Neuronal stem cell (in vitro differentiated cells): ENCODE data around the gene MLKL.

ENCODE experiments used
- DNase-seq: peaks from one replicate; pipeline ENCODE4 v3.0.0-alpha.2; 2013; ENCODE audit warnings: low spot score
- H2AFZ ChIP-seq: one replicate; pipeline ENCODE4 v1.6.1; 2013; ENCODE audit warnings: mild to moderate bottlenecking, low read length, inconsistent platforms
- H2AK5ac ChIP-seq: 2 replicates; pipeline ENCODE4 v1.6.1; 2013; ENCODE audit warnings: low read depth, mild to moderate bottlenecking, inconsistent platforms, low read length, moderate library complexity, mixed read lengths
- H2BK120ac ChIP-seq: 2 replicates; pipeline ENCODE4 v1.6.1; 2013; ENCODE audit warnings: low read depth, mild to moderate bottlenecking, inconsistent platforms, low read length, moderate library complexity, mixed read lengths
- H2BK12ac ChIP-seq: one replicate; pipeline ENCODE4 v1.6.1; 2013; ENCODE audit warnings: low read length, inconsistent platforms
- H2BK15ac ChIP-seq: 2 replicates; pipeline ENCODE4 v1.6.1; 2013; ENCODE audit warnings: mild to moderate bottlenecking, low read length, inconsistent platforms, mixed read lengths
- H2BK5ac ChIP-seq: one replicate; pipeline ENCODE4 v1.6.1; 2013; ENCODE audit warnings: inconsistent platforms, mild to moderate bottlenecking, low read length, moderate library complexity
- H3K14ac ChIP-seq: one replicate; pipeline ENCODE4 v1.6.1; 2013; ENCODE audit warnings: low read length, inconsistent platforms
- H3K18ac ChIP-seq: 2 replicates; pipeline ENCODE4 v1.6.1; 2013; ENCODE audit warnings: low read length, inconsistent platforms
- H3K23ac ChIP-seq: 2 replicates; pipeline ENCODE4 v1.6.1; 2013; ENCODE audit warnings: low read depth, mild to moderate bottlenecking, mixed read lengths, low read length, inconsistent platforms; ENCODE audit not compliant: poor library complexity
- H3K27ac ChIP-seq: replicated peaks from 3 replicates; pipeline ENCODE4 v1.5.1; 2013; ENCODE audit warnings: low read length, inconsistent platforms
- H3K27me3 ChIP-seq, 3 experiments: 2 replicates each; pipeline ENCODE4 v1.6.1; 2013; ENCODE audit warnings: low read length in 3 of 3, mild to moderate bottlenecking in 2 of 3, inconsistent platforms in 1 of 3, low read depth in 1 of 3, mixed read lengths in 1 of 3, moderate library complexity in 1 of 3; ENCODE audit not compliant: control insufficient read depth in 3 of 3, insufficient read depth in 3 of 3
- H3K36me3 ChIP-seq, 2 donors: replicated peaks in 1 of 2; 2 replicates each; pipeline ENCODE4 v1.6.1; 2013; ENCODE audit warnings: low read length in 2 of 2; ENCODE audit not compliant: control insufficient read depth in 2 of 2, insufficient read depth in 2 of 2
- H3K4ac ChIP-seq: 2 replicates; pipeline ENCODE4 v1.6.1; 2013; ENCODE audit warnings: inconsistent platforms, mild to moderate bottlenecking, low read length, moderate library complexity
- H3K4me1 ChIP-seq, 2 donors: 1 replicate in 1 of 2; 2 replicates in 1 of 2; pipeline ENCODE4 v1.6.1; 2013; ENCODE audit warnings: low read length in 2 of 2, low read depth in 1 of 2; ENCODE audit not compliant: control insufficient read depth in 2 of 2, insufficient read depth in 1 of 2
- H3K4me2 ChIP-seq: one replicate; pipeline ENCODE4 v1.6.1; 2013; ENCODE audit warnings: mild to moderate bottlenecking, low read length, inconsistent platforms; ENCODE audit not compliant: insufficient read depth, poor library complexity, severe bottlenecking
- H3K4me3 ChIP-seq, 2 donors: 2 replicates each; pipeline ENCODE4 v1.5.1; 2013; ENCODE audit warnings: low read length in 2 of 2, mild to moderate bottlenecking in 2 of 2, inconsistent platforms in 1 of 2, moderate library complexity in 1 of 2
- H3K79me1 ChIP-seq: one replicate; pipeline ENCODE4 v1.6.1; 2013; ENCODE audit warnings: low read depth, mild to moderate bottlenecking, inconsistent platforms, low read length, moderate library complexity
- H3K9ac ChIP-seq: one replicate; pipeline ENCODE4 v1.6.1; 2013; ENCODE audit warnings: mild to moderate bottlenecking, low read depth, low read length, inconsistent platforms; ENCODE audit not compliant: poor library complexity
- H3K9me3 ChIP-seq, 2 donors: replicated peaks in 1 of 2; 2 replicates each; pipeline versions ENCODE3 to v1.6.1; 2013; ENCODE audit warnings: low read length in 2 of 2, mild to moderate bottlenecking in 2 of 2, inconsistent platforms in 1 of 2, low read depth in 1 of 2, mixed read lengths in 1 of 2, moderate library complexity in 1 of 2; ENCODE audit not compliant: control insufficient read depth in 2 of 2, insufficient read depth in 1 of 2
- H4K8ac ChIP-seq: one replicate; pipeline ENCODE4 v1.6.1; 2013; ENCODE audit warnings: low read depth, mild to moderate bottlenecking, inconsistent platforms, low read length, moderate library complexity
- H4K91ac ChIP-seq: one replicate; pipeline ENCODE4 v1.6.1; 2013; ENCODE audit warnings: low read length, low read depth, mild to moderate bottlenecking, inconsistent platforms; ENCODE audit not compliant: poor library complexity
- WGBS, 2 donors: extraction: QIAGEN DNeasy Blood & Tissue Kit; methylation state at CpG; one replicate each; pipeline ENCODE4 v1.1.7; 2013; ENCODE audit warnings: missing lambda C conversion rate in 2 of 2, mixed read lengths in 1 of 2; ENCODE audit not compliant: insufficient read length in 2 of 2, insufficient replicate concordance in 1 of 2; ENCODE audit errors: extremely low coverage in 2 of 2; 5-methylcytosine and 5-hydroxymethylcytosine counted together

Gene MLKL

DNA sequence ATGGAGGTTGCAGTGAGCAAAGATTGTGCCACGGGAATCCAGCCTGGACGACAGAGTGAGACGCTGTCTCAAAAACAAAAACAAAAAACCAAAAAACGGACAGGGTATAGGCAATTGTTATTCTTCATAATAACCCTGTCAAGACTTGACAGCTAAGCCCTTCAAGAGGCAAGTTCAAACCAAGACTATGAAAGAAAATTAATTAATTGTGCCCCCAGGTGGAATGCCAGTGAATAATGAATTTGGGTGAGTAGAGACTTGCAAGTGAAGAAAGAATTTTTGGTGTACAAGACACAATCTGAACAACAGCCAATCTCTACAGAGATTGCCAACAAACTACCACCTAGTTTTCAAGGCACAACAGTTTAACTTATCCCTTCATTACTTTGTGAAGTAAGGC is 40.3 kb downstream of the MLKL start:
- Histone ChIP-seq H3K4me2 (no peak overlapping the region), H2AFZ (no peak overlapping the region), H3K4me3 (no peak overlapping the region), H4K91ac (no peak overlapping the region), H3K9me3 (no peaks in the 10 kb centered on the region), H3K27me3 (no peaks in the 10 kb centered on the region), H3K23ac (no peak overlapping the region), H2BK12ac (no peak overlapping the region), H3K14ac (no peak overlapping the region), H4K8ac (no peak overlapping the region), H2BK5ac (no peak overlapping the region), H3K9ac (no peak overlapping the region), H2BK15ac (no peak overlapping the region), H3K79me1 (peaks cover 9% of the 10 kb centered on the region), H3K4me1 (peaks cover 0 to 3% of the 10 kb centered on the region in 2 donors), H2BK120ac (no peak overlapping the region), H3K4ac (no peak overlapping the region), H3K18ac (no peak overlapping the region), H2AK5ac (no peak overlapping the region), H3K36me3 (peaks cover 44 to 98% of the 10 kb centered on the region in 2 donors), H3K27ac (no peak overlapping the region)
- no peak for DNase-seq
- no CpG with 5 or more reads among the region's 4 CpGs for WGBS, 2 donors

DNA sequence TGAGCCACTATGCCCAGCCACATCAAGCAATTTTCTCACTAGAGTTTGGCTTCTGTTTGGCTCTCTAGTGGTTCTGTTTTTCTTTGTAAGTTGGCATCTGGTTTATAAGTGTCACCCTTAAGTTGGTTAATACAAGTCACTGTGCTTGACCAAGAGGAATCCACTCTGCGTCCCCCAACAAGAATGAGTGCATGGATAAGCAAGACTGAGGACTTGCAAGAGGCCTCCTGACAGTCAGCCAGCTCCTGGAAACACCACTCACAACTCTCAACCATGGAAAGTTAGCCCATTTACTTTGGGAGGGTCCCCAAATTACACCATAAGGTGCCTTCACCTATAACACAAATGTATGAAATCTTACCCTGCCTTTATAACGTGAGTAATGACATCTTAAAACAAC is 41.6 kb downstream of the MLKL start:
- Histone ChIP-seq H3K4me3 (no peak overlapping the region), H3K27me3 (no peaks in the 10 kb centered on the region)

DNA sequence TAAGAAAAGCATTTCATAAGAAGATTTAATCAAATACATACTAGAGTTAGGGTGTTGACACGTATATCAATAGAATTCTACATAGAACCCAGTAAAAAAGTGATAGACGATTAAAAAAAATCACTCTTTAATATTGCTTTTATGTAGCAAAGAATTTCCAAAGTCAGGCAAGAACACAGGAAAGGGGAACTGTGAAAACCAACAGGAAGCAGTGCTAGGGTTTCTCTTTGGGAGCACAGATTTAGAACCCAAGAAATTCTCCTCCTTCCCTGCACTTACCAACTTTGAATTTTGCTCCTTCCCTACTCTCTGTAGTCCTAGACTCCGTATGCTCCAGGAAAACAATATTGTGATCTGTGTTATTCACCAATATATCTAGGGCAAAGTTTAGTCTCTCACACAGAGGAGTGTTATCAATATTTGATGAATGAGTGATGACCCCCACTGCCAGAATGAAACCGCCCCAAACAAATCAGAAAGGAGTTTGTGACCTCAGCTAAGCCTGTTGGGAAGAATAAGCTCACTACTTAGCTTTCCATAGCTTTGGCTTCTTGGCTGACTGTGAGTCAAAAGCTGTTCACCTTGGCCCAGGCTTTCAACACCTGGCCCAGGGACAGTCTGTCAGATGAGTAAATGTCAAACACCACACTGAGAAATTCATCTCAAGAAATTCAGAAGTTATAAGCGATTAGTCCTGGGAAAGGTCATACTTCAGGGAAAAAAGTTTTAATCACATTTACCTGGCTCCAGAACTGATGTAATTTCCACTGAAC is 42.6 kb downstream of the MLKL start:
- Histone ChIP-seq H3K18ac (no peak overlapping the region), H2BK12ac (no peak overlapping the region), H3K36me3 (peaks cover 31 to 96% of the 10 kb centered on the region in 2 donors), H3K23ac (no peak overlapping the region), H3K4me3 (no peak overlapping the region), H3K4me1 (no peaks in the 10 kb centered on the region), H3K4me2 (no peak overlapping the region), H3K27me3 (no peaks in the 10 kb centered on the region), H2AFZ (no peak overlapping the region), H3K27ac (no peak overlapping the region), H3K14ac (no peak overlapping the region), H4K91ac (no peak overlapping the region), H4K8ac (no peak overlapping the region), H2BK5ac (no peak overlapping the region), H2BK120ac (no peak overlapping the region), H2AK5ac (no peak overlapping the region), H3K9ac (no peak overlapping the region), H3K4ac (no peak overlapping the region), H2BK15ac (no peak overlapping the region), H3K79me1 (peaks cover 4% of the 10 kb centered on the region), H3K9me3 (no peaks in the 10 kb centered on the region)
- no peak for DNase-seq
- WGBS, 2 donors: no CpG with 5 or more reads among the region's 5 CpGs

More for the DNA sequence above, 41.6 kb downstream of the MLKL start:
- Histone ChIP-seq H2BK5ac (no peak overlapping the region), H3K23ac (no peak overlapping the region), H3K14ac (no peak overlapping the region), H3K9me3 (no peaks in the 10 kb centered on the region), H3K4ac (no peak overlapping the region), H3K4me1 (no peaks in the 10 kb centered on the region), H3K79me1 (peaks cover 4% of the 10 kb centered on the region), H2BK12ac (no peak overlapping the region), H3K27ac (no peak overlapping the region), H3K4me2 (no peak overlapping the region), H3K9ac (no peak overlapping the region), H2BK120ac (no peak overlapping the region), H2AFZ (no peak overlapping the region), H2BK15ac (no peak overlapping the region), H3K18ac (no peak overlapping the region), H2AK5ac (no peak overlapping the region), H3K36me3 (peaks cover 37 to 96% of the 10 kb centered on the region in 2 donors), H4K91ac (no peak overlapping the region), H4K8ac (no peak overlapping the region)
- DNase-seq: no peak
- whole genome bisulfite sequencing, 2 donors: no CpG with 5 or more reads among the region's 2 CpGs

DNA sequence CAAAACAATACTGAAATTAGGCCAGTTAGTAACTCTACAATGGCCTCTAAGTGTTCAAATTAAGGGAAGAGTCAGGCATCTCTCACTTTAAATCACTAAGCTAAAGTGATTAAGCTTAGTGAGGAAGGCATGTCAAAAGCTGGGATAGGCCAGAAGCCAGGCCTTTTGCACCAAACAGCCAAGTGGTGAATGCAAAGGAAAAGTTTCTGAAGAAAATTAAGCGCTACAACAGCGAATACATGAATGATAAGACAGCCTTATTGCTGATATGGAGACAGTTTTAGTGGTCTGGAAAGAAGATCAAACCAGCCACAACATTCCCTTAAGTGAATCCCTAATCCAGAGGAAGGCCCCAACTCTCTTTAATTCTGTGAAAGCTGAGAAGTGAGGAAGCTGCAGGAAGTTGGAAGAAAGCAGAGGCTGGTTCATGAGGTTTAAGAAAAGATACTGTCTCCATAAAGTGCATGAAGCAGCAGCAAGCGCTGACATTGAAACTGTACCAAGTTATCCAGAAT is 46.1 kb downstream of the MLKL start:
- Histone ChIP-seq H3K9me3 (no peaks in the 10 kb centered on the region), H3K36me3 (peaks cover 23 to 97% of the 10 kb centered on the region in 2 donors), H3K4me2 (no peak overlapping the region), H2BK12ac (no peak overlapping the region), H2BK5ac (no peak overlapping the region), H3K4me1 (no peaks in the 10 kb centered on the region), H3K79me1 (peaks cover 3% of the 10 kb centered on the region), H3K4me3 (no peak overlapping the region), H4K91ac (no peak overlapping the region), H4K8ac (no peak overlapping the region), H2BK120ac (no peak overlapping the region), H3K4ac (no peak overlapping the region), H3K27me3 (no peaks in the 10 kb centered on the region), H2AFZ (no peak overlapping the region), H3K27ac (no peak overlapping the region), H2BK15ac (no peak overlapping the region), H2AK5ac (no peak overlapping the region), H3K9ac (no peak overlapping the region), H3K14ac (no peak overlapping the region), H3K23ac (no peak overlapping the region), H3K18ac (no peak overlapping the region)
- WGBS, 2 donors: no CpG with 5 or more reads among the region's 3 CpGs
- DNase-seq: no peak
